GM19025 (cell line): Measurements from ENCODE around the gene METTL9.
"Not testable (repeated sequence)": the region's sequence is repeated elsewhere in the genome, so short reads cannot be mapped to it uniquely, and the experiment has no call there.

Experiments
- ATAC-seq: cut with Tn5 transposase; IDR thresholded peaks from one replicate; pipeline ENCODE4 v1.9.1; 2021; ENCODE audit warnings: mild to moderate bottlenecking, low read depth, moderate library complexity; ENCODE audit not compliant: unreplicated experiment

METTL9 gene

GRCh38 chr16:21599122-21600030 lies at the start of gene METTL9:
TSS of gene METTL9 (plus strand) at chr16:21599577. CDS start at chr16:21599734, 157 bp downstream.
- ATAC-seq, result peak; percentile 91

- not testable (repeated sequence) for ATAC-seq
Observed at GRCh38 chr16:21549975-21550374, 49.4 kb upstream of the METTL9 start.

- ATAC-seq, result not testable (repeated sequence)
Observed at GRCh38 chr16:21550435-21550834, 48.9 kb upstream of the METTL9 start.

GRCh38 chr16:21551076-21551475 lies 48.3 kb upstream of the METTL9 start:
- not testable (repeated sequence) for ATAC-seq

GRCh38 chr16:21551600-21551999 lies 47.8 kb upstream of the METTL9 start:
- not testable (repeated sequence) for ATAC-seq

GRCh38 chr16:21553481-21554296 lies 45.7 kb upstream of the METTL9 start:
- not testable (repeated sequence) for ATAC-seq

GRCh38 chr16:21554795-21555585 lies 44.4 kb upstream of the METTL9 start:
- ATAC-seq, result peak; percentile 98

- ATAC-seq, result not testable (repeated sequence)
Observed at GRCh38 chr16:21555621-21556020, 43.8 kb upstream of the METTL9 start.

- not testable (repeated sequence) for ATAC-seq
Observed at GRCh38 chr16:21556026-21556595, 43.3 kb upstream of the METTL9 start.

- ATAC-seq, result not testable (repeated sequence)
Observed at GRCh38 chr16:21556651-21557241, 42.6 kb upstream of the METTL9 start.

GRCh38 chr16:21560462-21560861 lies 38.9 kb upstream of the METTL9 start:
- ATAC-seq, result no peak

- ATAC-seq, result no peak
Observed at GRCh38 chr16:21563676-21564075, 35.7 kb upstream of the METTL9 start.

GRCh38 chr16:21564367-21564766 lies 35.0 kb upstream of the METTL9 start:
- not testable (repeated sequence) for ATAC-seq

GRCh38 chr16:21565507-21565860 lies 33.9 kb upstream of the METTL9 start:
- ATAC-seq, result no peak

GRCh38 chr16:21565861-21566669 lies 33.3 kb upstream of the METTL9 start:
- no peak for ATAC-seq

- no peak for ATAC-seq
Observed at GRCh38 chr16:21566891-21567414, 32.4 kb upstream of the METTL9 start.

- not testable (repeated sequence) for ATAC-seq
Observed at GRCh38 chr16:21567496-21567895, 31.9 kb upstream of the METTL9 start.

GRCh38 chr16:21568502-21569189 lies 30.7 kb upstream of the METTL9 start:
- no peak for ATAC-seq
